Activated T-helper 1 cell treated with anti-CD3 and anti-CD28 coated beads, Interleukin-12 subunit alpha, Interleukin-12 subunit beta, Interleukin-2, Interleukin-4 antibody, amounts not matched to agents 30 ng/mL and 10 ng/mL and 1 ng/mL, durations not matched to agents 14 hours and 24 hours and 36 hours (primary cell): ENCODE measurements around the gene CCDC51. TPM values are rescaled to one million over a fixed set of nuclear protein-coding genes. Genes with fewer than 3 reads are reported as not detected.

Experiments
- DNase-seq: peaks from one replicate; pipeline ENCODE4 v3.0.0; 2021; ENCODE audit warnings: low spot score
- H3K27ac Mint-ChIP-seq: one replicate; pipeline ENCODE4 v1.8.0; 2021; ENCODE audit warnings: mild to moderate bottlenecking, mixed read lengths
- H3K27me3 Mint-ChIP-seq: one replicate; pipeline ENCODE4 v1.8.0; 2022; ENCODE audit warnings: mild to moderate bottlenecking, moderate library complexity, mixed read lengths; ENCODE audit not compliant: insufficient read depth
- H3K36me3 Mint-ChIP-seq: one replicate; pipeline ENCODE4 v1.8.0; 2021; ENCODE audit warnings: low read depth, mixed read lengths
- H3K4me1 Mint-ChIP-seq: one replicate; pipeline ENCODE4 v1.8.0; 2021; ENCODE audit warnings: low read depth, mixed read lengths
- H3K4me3 Mint-ChIP-seq: one replicate; pipeline ENCODE4 v1.8.0; 2021; ENCODE audit warnings: mild to moderate bottlenecking, moderate library complexity, mixed read lengths
- H3K9me3 Mint-ChIP-seq: one replicate; pipeline ENCODE4 v1.8.0; 2021; ENCODE audit warnings: mixed read lengths
- intact Hi-C: fragments of 100-400 bp; cut with micrococcal nuclease; formaldehyde crosslinking; loops from one replicate; pipeline ENCODE4 v1.15.1; 2024
- total RNA-seq: library from RNA; stranded (reverse); gene quantifications from 2 replicates; pipeline ENCODE4 v1.2.3, GENCODE V29; 2022

CCDC51 gene
- total RNA-seq, 1 donor from 2014 or later, result 26.3 TPM

DNA sequence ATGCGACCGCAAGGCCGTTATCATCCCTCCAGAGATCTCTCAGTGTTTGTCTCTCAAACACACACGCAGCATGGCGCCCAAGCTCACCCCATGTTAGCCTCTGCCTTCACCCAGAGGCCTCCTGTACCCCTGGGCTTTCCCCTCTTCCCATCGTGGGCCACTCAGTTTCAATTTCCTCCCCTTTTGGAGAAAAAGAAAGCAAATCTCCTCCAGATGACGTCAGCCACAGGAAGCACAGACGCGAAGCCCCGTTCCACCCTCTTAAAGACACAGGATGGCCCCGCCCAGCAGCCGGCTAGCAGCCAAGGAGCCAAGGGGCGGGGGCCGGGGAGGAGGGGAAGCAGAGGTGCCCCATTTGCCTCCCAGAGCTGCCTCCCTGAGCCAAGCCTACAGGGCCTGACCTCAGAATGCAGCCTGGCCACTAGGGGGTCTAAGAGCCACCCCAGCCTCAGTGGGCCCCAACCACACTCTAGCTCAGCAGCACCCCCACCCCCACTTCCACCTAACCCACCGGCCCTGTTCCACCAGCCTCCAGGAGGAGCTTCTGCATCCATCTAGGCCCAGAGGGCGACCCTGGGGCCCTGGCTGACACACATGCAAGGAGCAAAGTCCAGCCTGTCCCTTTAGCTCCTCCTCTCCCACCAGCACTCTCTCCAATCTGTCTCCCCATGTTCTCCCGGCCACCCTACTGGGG lies 33.2 kb upstream of the CCDC51 start:
- peak overlapping the region; percentile 95 for H3K27ac Mint-ChIP-seq
- H3K4me1 Mint-ChIP-seq, result peaks cover 64% of the 10 kb centered on the region
- H3K9me3 Mint-ChIP-seq, result no peaks in the 10 kb centered on the region
- peak overlapping the region; percentile 82 for H3K4me3 Mint-ChIP-seq
- intact Hi-C loops, result loop anchor here (1.0 to 10.0 kb wide), 9 partner anchors 8 to 688 kb away; partner anchors contain the start of genes ATRIP, SHISA5, SLC25A20 and SLC26A6
- H3K36me3 Mint-ChIP-seq, result peaks cover 30% of the 10 kb centered on the region
- DNase-seq, result peak; percentile 94
- H3K27me3 Mint-ChIP-seq, result no peaks in the 10 kb centered on the region

DNA sequence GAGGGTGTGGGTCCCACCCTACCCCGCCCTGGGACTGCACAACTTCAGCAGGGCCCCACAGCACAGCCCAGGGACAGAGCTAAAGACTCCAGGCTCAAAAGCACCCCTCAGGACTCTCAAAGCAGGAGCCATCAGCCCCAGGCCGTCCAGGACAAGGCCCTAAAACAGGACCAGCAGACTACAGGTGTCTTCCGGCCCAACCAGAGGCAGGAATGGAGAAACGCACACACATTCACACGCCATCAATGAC lies 32.7 kb upstream of the CCDC51 start:
- peaks cover 31% of the 10 kb centered on the region for H3K36me3 Mint-ChIP-seq
- H3K9me3 Mint-ChIP-seq, result no peaks in the 10 kb centered on the region
- H3K4me1 Mint-ChIP-seq, result peaks cover 64% of the 10 kb centered on the region
- peak overlapping the region; percentile 82 for H3K4me3 Mint-ChIP-seq
- H3K27me3 Mint-ChIP-seq, result no peaks in the 10 kb centered on the region
- H3K27ac Mint-ChIP-seq, result peak overlapping the region; percentile 95
- DNase-seq, result no peak
- intact Hi-C loops, result loop anchor here (5.0 to 10.0 kb wide), 3 partner anchors 35 to 688 kb away; partner anchors contain the start of genes SLC25A20 and SMARCC1

DNA sequence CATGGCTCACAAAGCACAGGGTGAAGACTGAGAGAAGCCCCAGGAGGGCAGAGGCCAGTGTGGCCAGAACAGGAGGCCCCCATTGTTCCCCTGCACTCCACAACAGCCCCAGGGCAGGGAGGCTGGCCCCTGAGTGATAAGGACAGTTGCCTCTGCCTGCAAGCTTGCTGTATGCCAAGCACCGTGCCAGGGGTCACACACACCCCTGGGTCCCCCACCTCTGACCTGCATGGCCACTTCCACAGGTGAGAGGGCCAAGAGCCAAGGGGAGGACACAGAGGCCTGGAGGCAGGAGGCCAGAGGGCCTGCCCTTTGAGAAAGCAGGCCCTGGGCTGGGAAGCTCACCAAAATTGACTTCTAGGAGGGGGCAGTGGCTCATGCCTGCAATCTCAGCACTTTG lies 30.4 kb upstream of the CCDC51 start:
- DNase-seq, result no peak
- Mint-ChIP-seq H3K4me1 (peaks cover 63% of the 10 kb centered on the region), H3K9me3 (no peaks in the 10 kb centered on the region), H3K4me3 (peak overlapping the region; percentile 93), H3K27me3 (no peaks in the 10 kb centered on the region), H3K36me3 (peaks cover 45% of the 10 kb centered on the region), H3K27ac (peak overlapping the region; percentile 80)
- intact Hi-C loops, result loop anchor here (5.0 to 10.0 kb wide), 3 partner anchors 33 to 685 kb away; partner anchors contain the start of genes SLC25A20 and SMARCC1

DNA sequence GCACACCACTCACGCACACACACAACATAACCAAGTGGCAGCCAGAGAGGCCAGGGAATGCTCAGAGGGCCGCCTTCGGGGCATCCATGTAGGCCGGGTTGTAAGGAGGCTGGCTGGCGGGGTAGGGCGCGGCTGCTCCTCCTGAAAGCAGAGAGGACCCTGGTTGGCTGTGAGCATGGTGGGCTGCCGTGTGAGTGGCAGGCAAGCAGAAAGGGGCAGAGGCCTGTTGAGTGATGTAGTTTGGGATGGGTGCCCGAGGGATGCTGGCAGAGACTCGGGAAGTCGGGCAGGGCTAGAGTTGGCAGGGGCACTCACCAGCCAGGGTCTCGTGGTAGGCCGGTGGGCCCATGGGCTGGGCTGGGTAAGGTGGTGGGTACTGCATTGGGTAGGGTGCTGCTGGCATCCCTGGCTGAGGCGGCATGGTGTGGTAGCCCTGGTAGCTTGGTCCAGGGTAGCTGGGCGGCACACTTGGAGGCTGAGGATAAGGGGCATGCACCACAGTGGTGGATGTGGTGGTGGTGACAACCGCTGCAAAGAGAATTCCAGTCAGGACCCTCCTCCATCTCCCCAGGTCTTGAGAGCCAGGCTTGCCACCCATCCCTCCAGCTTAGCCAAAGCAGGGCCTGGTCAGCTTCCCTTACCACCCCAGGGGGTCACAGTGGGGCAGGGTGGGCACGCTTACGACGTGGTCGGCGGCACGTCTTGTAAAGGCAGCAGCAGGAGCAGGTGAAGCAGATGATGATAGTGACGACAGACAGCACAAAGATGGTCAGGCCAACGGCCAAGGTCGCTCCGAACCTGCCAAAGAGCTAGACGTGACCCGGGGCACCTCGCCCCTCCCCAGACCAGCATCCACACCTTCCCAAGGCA lies 29.4 kb upstream of the CCDC51 start:
- Mint-ChIP-seq H3K4me1 (peaks cover 58% of the 10 kb centered on the region), H3K4me3 (peak overlapping the region; percentile 93), H3K27me3 (no peaks in the 10 kb centered on the region), H3K36me3 (peaks cover 38% of the 10 kb centered on the region), H3K27ac (peak overlapping the region; percentile 80), H3K9me3 (no peaks in the 10 kb centered on the region)
- no peak for DNase-seq
- intact Hi-C loops, result loop anchor here (5.0 kb wide), 1 partner anchor 1473 kb away; the partner anchor contains the start of gene RBM6

DNA sequence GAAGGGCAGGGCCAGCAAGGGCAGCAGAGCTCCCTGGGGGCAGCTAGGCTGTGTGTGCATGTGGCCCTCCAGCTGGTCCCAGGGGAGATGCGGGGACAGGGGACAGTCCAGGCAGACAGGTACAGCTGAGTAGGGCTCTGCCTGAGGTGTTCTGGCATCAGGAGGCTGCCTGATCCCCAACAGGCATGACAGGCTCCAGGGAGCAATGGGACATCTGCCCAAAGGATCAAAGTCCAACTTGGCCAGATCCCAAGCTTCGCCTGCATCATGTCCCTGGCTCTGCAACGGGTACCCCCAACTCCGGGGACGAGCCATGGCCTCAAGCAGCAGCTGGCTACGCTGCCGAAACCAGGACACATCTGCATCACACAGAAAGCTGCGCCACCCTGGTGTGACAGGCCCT lies 28.4 kb upstream of the CCDC51 start:
- peak overlapping the region; percentile 98 for H3K27ac Mint-ChIP-seq
- intact Hi-C loops, result loop anchor here (5.0 kb wide), 1 partner anchor 1474 kb away; the partner anchor contains the start of gene RBM6
- peaks cover 38% of the 10 kb centered on the region for H3K36me3 Mint-ChIP-seq
- H3K4me3 Mint-ChIP-seq, result peak overlapping the region; percentile 93
- H3K9me3 Mint-ChIP-seq, result no peaks in the 10 kb centered on the region
- no peak for DNase-seq
- H3K27me3 Mint-ChIP-seq, result no peaks in the 10 kb centered on the region
- peaks cover 53% of the 10 kb centered on the region for H3K4me1 Mint-ChIP-seq

DNA sequence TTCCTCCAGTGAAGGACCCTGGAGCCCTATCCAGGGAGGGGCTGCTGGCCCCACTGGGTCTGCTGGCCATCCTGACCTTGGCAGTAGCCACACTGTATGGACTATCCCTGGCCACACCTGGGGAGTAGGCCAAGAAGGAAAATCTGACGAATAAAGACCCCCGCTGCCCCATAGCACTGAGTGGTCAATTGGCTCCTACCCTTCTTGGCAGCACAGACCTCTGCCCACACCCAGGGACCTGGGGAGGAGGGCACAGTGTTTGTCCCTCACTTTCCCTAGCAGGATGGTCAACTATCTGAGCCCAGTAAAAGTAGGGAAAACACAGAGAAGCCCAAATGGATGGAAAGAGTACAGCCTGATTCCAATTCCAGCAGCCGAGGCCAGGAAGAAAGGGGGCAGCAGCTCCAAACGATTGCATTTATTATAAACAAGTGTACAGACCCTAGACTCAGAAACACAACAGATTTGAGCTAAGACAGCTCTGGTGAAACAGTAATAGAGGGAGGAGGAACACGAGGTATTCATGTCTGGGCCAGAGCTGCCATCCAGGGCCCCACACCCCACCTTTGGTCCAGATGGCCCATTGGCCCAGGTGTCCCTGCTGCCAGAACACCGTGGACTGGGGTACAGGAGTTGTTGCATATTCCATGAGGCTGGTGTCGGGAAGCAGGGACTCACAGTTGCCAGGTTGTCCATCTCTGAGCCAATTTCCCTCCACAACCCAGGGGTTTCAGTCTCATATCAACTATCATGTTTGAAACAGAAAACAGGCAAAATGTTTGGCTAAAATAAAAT lies 27.8 kb upstream of the CCDC51 start:
- intact Hi-C loops, result loop anchor here (5.0 kb wide), 1 partner anchor 1475 kb away; the partner anchor contains the start of gene RBM6
- H3K36me3 Mint-ChIP-seq, result peaks cover 34% of the 10 kb centered on the region
- peaks cover 47% of the 10 kb centered on the region for H3K4me1 Mint-ChIP-seq
- H3K9me3 Mint-ChIP-seq, result no peaks in the 10 kb centered on the region
- H3K27ac Mint-ChIP-seq, result peak overlapping the region; percentile 98
- peak overlapping the region; percentile 93 for H3K4me3 Mint-ChIP-seq
- no peak for DNase-seq
- no peaks in the 10 kb centered on the region for H3K27me3 Mint-ChIP-seq

- DNase-seq, result no peak
- intact Hi-C loops, result loop anchor here (5.0 kb wide), 1 partner anchor 1475 kb away; the partner anchor contains the start of gene RBM6
- Mint-ChIP-seq H3K9me3 (no peaks in the 10 kb centered on the region), H3K4me1 (peaks cover 44% of the 10 kb centered on the region), H3K27me3 (no peaks in the 10 kb centered on the region), H3K27ac (peak overlapping the region; percentile 98), H3K36me3 (peaks cover 34% of the 10 kb centered on the region), H3K4me3 (peak overlapping the region; percentile 93)
These were observed 27.2 kb upstream of the CCDC51 start for GRCh38 chr3:48467110-48467454.

- no peak for DNase-seq
- H3K27ac Mint-ChIP-seq, result peak overlapping the region; percentile 98
- intact Hi-C loops, result loop anchor here (1.0 to 5.0 kb wide), 4 partner anchors 41 to 1476 kb away; partner anchors contain the start of gene RBM6
- H3K4me1 Mint-ChIP-seq, result peaks cover 44% of the 10 kb centered on the region
- peaks cover 34% of the 10 kb centered on the region for H3K36me3 Mint-ChIP-seq
- no peaks in the 10 kb centered on the region for H3K27me3 Mint-ChIP-seq
- H3K9me3 Mint-ChIP-seq, result no peaks in the 10 kb centered on the region
- H3K4me3 Mint-ChIP-seq, result peak overlapping the region; percentile 93
These were observed 26.6 kb upstream of the CCDC51 start for GRCh38 chr3:48466386-48467109.

DNA sequence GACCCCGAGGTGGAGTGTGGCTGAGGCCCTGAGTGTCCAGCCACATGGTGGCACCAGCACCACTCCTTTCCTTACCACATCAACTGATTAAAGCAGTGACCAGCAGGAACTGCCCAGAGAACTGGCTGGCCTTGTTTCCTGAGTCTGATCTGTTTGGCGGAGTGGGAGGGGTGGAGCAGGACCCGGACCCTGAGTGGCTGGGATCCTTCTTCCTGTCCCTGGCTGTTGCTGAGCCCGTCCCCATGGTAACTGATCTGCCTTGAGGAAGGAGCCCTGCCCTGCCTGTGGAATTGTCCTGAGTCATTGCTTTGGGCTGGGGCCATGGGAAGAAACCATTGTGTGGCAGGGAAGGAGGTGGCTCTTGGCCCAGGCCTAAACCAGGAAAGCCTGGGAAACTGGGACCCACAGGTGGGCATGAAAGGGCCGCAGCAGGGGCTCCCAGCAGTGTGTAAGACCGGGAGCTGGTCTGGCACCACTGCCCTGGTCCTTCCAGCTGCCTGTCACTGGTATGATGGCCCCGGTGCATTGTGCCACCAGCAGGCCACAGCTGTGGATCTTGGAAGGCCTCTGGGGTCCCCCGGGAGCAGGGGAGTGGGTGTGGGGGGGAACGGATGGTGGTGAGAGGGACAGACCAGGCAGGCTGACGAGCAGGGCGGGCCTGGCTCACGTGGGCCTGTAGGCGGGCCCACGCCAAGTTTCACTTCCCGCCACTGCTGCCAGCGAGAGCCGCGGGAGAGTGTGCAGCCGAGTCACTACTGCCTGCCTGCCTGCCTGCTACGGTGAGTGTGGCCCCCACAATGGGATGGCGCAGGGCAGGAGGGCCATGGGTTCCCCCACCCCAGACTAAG lies 25.8 kb upstream of the CCDC51 start:
- peak overlapping the region; percentile 93 for H3K4me3 Mint-ChIP-seq
- peak overlapping the region; percentile 98 for H3K27ac Mint-ChIP-seq
- peaks cover 44% of the 10 kb centered on the region for H3K4me1 Mint-ChIP-seq
- DNase-seq, result peak; percentile 82
- intact Hi-C loops, result loop anchor here (1.0 to 5.0 kb wide), 5 partner anchors 8 to 1477 kb away; partner anchors contain the start of gene RBM6
- no peaks in the 10 kb centered on the region for H3K27me3 Mint-ChIP-seq
- no peaks in the 10 kb centered on the region for H3K9me3 Mint-ChIP-seq
- H3K36me3 Mint-ChIP-seq, result peaks cover 42% of the 10 kb centered on the region

- intact Hi-C loops, result loop anchor here (1.0 to 5.0 kb wide), 2 partner anchors 8 to 1477 kb away; partner anchors contain the start of gene RBM6
- H3K9me3 Mint-ChIP-seq, result no peaks in the 10 kb centered on the region
- DNase-seq, result no peak
- peak overlapping the region; percentile 98 for H3K27ac Mint-ChIP-seq
- peaks cover 40% of the 10 kb centered on the region for H3K4me1 Mint-ChIP-seq
- peaks cover 43% of the 10 kb centered on the region for H3K36me3 Mint-ChIP-seq
- H3K27me3 Mint-ChIP-seq, result no peaks in the 10 kb centered on the region
- H3K4me3 Mint-ChIP-seq, result peak overlapping the region; percentile 93
These were observed 25.3 kb upstream of the CCDC51 start for GRCh38 chr3:48465237-48465530.

- intact Hi-C loops, result loop anchor here (1.0 to 5.0 kb wide), 2 partner anchors 9 to 1478 kb away; partner anchors contain the start of gene RBM6
- Mint-ChIP-seq H3K36me3 (peaks cover 40% of the 10 kb centered on the region), H3K4me1 (peaks cover 36% of the 10 kb centered on the region), H3K27me3 (no peaks in the 10 kb centered on the region), H3K4me3 (peak overlapping the region; percentile 93), H3K9me3 (no peaks in the 10 kb centered on the region), H3K27ac (no peak overlapping the region)
- DNase-seq, result no peak
These were observed 24.8 kb upstream of the CCDC51 start for GRCh38 chr3:48464713-48465221.
